ENCODE data around the gene FBN1.

Gene FBN1

DNA sequence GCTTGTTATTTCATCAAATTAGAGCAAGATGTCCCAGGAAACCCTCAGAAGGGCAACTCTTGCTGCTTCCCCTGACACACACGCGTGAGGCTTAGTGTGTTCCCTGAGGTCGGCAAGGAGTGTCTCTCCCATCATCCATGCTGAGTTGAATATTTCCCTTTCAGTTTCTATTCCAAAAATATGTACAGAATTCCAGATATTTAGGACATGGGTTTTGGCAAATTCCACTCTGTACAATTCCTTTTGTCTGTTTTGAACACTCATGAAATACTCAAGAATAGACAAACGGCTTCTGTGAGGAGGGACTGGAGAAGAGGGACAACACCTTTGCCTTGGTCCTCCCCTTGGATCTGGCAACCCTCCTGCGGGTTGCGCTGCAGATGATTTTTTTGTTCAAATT is 176.2 kb downstream of the FBN1 start:
- DNase-seq (ENCODE audit: low spot score), result no peak

- no peak for DNase-seq (ENCODE audit: low spot score)
These were observed 177.7 kb downstream of the FBN1 start for GRCh38 chr15:48467801-48468200.

DNA sequence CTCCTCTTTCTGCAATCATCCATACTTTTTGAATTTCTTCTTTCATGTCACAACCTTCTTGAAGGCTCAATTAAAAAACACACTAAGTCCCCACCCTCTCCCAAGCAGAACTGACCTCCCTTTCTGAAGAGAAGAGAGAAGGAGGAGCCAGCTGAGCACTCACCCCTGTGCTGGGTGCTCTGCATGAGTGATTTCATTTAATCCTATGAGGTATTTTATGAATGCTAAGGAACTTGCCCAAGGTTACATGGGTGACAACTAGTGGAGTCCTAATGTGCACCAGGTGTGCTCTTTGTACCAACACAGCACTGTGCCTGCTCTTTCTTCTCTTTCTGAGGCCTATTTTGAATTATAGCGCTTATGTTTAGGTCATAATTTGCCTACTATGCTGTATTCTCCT is 178.7 kb downstream of the FBN1 start:
- no peak for DNase-seq (ENCODE audit: low spot score)

GRCh38 chr15:48466079-48466478 is 179.4 kb downstream of the FBN1 start:
- no peak for DNase-seq (ENCODE audit: low spot score)

GRCh38 chr15:48465410-48465809 is 180.1 kb downstream of the FBN1 start:
- DNase-seq (ENCODE audit: low spot score), result no peak

GRCh38 chr15:48463366-48463880 is 182.1 kb downstream of the FBN1 start:
- no peak for DNase-seq (ENCODE audit: low spot score)

DNA sequence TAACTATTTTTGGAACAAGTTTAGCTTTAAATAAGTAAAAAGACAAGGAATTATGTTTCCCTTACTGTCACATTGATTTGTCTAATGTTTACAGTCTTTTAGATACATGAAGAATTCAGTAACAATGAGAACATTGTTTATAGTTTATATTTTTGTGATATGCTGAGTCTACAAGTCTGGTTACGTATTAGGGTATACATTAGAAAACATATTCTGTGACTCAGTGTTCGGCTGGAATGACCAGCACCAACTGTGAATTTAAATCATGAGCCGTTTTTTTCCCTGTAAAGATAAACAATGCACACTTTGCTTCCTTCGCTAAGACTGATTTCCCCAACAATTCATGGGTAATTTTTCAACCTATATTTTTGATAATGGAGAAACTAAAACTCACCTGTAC is 182.8 kb downstream of the FBN1 start:
- DNase-seq (ENCODE audit: low spot score), result no peak

GRCh38 chr15:48459571-48460442 is 185.7 kb downstream of the FBN1 start:
- no peak for DNase-seq (ENCODE audit: low spot score)

DNA sequence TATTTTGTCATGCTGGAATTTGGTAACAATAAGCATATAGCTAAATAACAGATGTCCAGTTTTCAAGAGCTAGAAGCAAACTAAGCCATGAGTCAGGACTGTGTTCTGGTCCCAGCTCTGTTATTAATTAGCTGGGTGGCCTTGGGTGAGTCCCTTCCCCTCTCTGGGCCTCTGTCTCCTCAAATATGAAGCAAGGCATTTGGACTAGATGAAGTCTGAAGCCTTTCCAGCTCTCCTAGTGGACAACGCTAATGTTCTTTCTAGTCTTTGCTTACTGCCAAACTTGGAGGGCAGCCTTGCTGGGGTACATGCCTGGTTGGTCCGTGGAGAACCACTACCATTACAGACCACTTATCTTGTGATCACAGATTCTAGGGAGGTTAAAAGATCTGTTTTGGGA is 186.6 kb downstream of the FBN1 start:
- DNase-seq (ENCODE audit: low spot score), result no peak

- no peak for DNase-seq (ENCODE audit: low spot score)
These were observed 189.4 kb downstream of the FBN1 start for GRCh38 chr15:48456134-48456533.

DNA sequence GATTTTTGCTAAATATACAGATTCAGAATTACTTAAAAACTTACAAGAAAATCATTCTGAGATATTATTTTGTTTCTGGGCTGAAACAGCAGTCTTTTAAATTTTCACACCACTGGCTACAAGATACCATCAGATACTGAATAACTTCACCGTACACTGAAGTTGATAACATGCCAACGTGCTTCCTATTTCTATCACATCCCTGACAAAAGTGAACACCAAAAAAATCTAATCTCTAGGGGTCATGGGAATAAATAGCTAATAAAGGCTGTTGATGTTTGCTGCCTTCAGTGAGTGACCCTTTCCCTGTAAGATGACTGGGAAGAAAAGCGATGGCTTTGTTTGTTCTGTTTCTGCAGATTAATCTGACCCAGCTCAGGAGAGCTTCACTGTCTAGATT is 193.8 kb downstream of the FBN1 start:
- no peak for DNase-seq (ENCODE audit: low spot score)

DNA sequence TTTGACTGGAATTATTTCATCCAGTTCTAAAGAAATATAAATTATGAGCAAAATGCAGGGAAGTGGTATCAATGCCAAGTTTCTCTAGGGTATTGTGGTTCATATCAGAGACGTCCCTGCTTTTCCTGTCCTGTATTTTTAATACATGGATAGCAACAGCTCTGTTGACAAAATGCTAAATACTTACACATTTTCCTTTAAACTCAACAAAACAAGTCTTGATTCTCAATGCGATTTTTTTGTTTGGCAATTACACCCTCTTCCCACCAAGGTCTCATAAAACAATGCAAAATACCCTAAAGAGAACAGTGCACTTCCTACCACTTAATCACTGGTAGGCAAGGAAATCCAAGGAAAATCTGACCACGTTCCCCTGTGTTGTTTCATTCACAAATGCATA is 194.3 kb downstream of the FBN1 start:
- no peak for DNase-seq (ENCODE audit: low spot score)

GRCh38 chr15:48449734-48450133 is 195.8 kb downstream of the FBN1 start:
- no peak for DNase-seq (ENCODE audit: low spot score)

DNA sequence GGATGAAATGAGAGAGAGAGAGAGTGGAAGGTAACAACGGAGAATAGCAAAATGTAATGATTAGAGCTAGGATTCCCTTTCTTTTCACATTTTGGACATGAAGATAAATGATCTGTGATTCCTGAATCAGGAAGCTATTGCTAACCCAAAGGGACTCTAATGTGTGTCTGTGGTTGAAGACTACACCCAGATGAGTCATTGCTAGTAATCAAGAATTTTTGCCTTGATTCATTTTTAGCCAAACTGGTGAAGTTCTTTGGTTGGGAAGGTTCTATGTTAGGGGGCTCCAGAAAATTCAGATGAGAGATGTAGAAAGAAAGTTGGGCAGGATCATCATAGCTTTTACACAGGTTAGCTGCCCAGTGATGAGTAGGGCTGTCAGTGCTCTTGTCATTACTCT is 197.9 kb downstream of the FBN1 start:
- no peak for DNase-seq (ENCODE audit: low spot score)

- no peak for DNase-seq (ENCODE audit: low spot score)
These were observed 198.5 kb downstream of the FBN1 start for GRCh38 chr15:48447058-48447457.

GRCh38 chr15:48442011-48442410 is 203.5 kb downstream of the FBN1 start:
- DNase-seq (ENCODE audit: low spot score), result no peak

DNA sequence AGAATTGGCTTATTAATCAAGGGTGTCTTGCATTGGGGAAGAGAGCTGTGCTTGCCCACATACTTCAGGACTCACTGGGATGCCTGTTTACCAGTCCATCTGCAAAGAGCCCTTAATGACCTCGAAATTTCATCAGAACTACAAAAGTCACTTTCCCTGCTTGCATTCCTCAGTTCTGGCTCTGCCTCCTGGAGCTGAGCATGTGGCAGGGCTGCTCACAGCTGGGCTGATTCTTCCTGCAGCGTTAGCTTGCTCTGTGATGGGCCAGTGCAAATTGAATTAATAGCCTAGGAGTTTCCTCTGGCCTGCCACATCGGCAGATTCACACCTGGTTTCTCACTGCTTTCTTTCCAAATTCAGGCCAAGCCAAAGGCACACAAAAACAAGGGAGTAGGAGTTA is 205.4 kb downstream of the FBN1 start:
- DNase-seq (ENCODE audit: low spot score), result no peak

GRCh38 chr15:48437178-48437577 is 208.3 kb downstream of the FBN1 start:
- no peak for DNase-seq (ENCODE audit: low spot score)

DNA sequence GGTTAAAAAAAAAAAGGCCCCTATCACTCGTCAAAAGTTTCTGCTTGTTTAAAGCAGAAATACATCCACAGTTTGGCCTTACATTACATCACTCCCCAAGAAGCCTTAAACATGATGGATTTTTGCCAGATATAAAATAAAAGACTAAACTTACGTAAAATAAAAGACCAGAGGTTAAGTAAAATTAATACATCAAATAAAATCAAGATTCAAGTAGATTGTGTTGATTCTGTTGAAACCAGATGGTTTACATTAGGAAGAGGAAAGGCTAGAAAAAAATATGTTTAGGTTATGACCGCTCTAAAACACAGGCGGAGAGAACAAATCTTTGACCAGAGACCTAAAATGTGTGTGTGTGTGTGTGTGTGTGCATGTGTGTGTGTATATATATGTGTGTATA is 210.2 kb downstream of the FBN1 start:
- no peak for DNase-seq (ENCODE audit: low spot score)

DNA sequence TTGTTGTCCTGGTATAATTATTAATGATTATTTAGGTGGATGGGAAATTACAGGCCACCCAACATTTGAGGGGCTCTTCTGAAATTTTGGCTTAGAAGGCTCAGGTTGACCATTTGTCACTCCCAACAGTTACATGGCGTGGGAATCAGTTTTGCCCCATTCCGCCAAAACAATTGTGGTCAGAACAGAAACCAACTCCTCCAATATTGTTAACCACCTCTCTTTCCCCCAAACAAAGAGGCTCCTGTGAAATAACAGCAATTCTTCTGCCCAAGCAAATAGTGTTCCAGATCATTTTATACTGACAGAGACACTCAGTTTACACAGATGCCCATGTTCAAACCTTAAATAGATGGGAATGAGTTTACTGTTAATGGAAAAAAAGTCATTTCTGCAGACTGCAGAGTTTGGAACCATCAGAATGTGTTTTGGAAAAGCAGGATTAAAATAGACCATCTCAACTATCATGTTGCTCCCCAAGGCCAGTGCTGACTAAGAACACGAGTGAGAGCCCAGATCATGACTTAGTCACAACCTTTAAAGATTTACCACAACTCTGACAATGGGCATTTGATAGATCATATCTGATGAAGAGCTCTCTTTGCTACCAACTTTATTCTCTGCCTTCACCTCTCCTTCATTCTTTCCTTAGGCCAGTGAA is 212.2 kb downstream of the FBN1 start:
- DNase-seq (ENCODE audit: low spot score), result no peak

- no peak for DNase-seq (ENCODE audit: low spot score)
These were observed 212.8 kb downstream of the FBN1 start for GRCh38 chr15:48432688-48433087.

- DNase-seq (ENCODE audit: low spot score), result no peak
These were observed 217.5 kb downstream of the FBN1 start for GRCh38 chr15:48427960-48428547.

DNA sequence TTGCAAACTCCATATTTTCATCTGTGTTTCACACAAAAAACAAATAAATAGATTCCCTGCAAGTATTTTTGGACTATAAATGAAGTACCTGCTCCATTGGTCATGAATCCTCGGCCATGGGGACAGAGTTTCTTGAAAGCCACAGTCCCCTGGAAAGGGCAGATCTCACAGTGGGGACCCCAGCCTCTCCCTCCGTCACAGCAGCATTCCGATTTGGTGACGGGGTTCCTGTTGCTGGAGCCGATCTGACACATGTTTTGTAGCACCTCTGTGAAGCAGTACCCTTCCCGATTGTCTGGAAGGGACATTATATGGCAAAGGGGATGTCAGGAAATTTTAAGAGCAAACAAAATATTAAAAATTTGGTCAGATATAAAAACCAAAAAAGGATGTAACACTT is 218.0 kb downstream of the FBN1 start:
- DNase-seq (ENCODE audit: low spot score), result no peak

Measured in hematopoietic multipotent progenitor cell treated with erythropoietin and hydrocortisone succinate and interleukin-3 and kit ligand, for 17 days (in vitro differentiated cells).